ENCODE results near the gene PRDM12.

The PRDM12 gene

DNA sequence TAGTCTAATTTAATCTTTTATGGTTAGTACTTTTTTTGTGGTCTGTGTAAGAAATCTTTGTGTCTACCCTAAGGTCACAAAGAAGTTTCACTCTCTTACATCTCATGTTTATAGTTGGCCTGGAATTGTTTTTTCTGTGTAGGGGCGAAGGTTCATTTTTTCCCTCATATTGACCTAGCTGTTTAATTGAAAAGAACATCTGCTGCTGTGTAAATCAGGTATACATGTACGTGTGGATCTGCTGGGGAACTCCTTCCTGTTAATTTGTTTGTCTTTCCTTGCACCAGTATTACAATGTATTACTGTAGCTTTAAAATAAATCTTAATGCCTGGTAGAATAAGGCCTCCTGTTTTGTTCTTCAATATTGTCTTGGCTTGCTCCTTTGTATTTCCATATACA, 67.0 kb downstream of the PRDM12 start:
- no peak for DNase-seq

DNA sequence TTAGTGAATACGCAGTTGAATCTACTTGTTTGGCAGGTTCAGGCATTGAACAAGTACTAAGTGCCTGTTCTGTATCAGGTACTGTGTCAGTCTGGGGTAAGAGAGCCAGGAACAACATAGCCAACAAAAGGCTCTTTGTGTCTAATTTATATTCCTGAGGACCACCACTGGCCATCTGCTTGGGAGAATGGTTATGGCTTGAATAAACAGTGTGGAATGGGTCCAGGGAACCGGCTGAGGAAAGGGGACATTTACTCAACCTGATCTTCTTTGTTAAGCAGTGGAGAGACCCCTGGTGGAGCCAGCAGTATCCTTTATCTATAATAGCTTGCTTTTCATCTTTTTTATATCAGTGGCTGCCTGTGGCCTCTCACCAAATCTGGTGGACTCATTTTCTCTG, 67.7 kb downstream of the PRDM12 start:
- no peak for DNase-seq

Data from inflammatory macrophage treated with lipopolysaccharide for 1 hour (primary cell).